ENCODE results near the gene NEUROD4.

GRCh38 chr12:54975875-54976274 is 43.9 kb upstream of the NEUROD4 start:
- TF ChIP-seq CTCF (optimal IDR thresholded peaks at IDR 0.05 in 1 of 3, IDR thresholded peaks at IDR 0.05 in 1 of 3, conservative IDR thresholded peaks at IDR 0.05 in 1 of 3; ENCODE audit: extremely low read depth in 1 of 3, insufficient read depth in 2 of 3, low read length in 3 of 3), result no peak
- TF ChIP-seq EZH2 (IDR thresholded peaks at IDR 0.05; ENCODE audit: low read length), result no peak
